ENCODE data around the gene TRIM71.
"Not testable (repeated sequence)": the region's sequence is repeated elsewhere in the genome, so short reads cannot be mapped to it uniquely, and the experiment has no call there.

The TRIM71 gene

DNA sequence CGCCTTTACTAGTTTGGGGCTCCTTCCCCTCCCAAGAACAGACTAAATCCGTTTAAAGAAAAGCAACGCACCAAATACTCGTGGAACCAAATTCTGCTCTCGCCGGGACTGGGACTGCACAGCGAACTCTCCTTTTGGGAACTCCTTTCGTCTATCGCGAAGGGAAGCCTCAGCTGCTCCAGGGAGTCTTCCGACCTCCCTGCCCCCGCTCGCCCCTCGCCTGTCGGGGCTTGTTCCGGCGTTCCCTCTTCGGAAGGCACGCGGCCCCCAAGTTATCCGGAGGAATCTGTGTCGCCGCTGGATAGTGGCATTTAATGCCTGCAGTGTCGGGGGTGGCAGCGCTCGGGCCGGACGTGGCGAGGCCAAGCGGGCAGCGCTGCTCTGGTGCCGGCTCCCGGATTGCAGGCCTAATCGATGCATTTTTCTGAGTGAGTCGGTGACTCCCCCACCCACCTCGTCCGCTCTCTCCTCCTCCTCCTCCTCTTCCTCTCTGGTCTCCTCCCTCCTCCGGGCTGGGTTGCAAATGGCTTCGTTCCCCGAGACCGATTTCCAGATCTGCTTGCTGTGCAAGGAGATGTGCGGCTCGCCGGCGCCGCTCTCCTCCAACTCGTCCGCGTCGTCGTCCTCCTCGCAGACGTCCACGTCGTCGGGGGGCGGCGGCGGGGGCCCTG lies at the start of gene TRIM71:
Gene TRIM71, plus strand, starts transcription at position 440 of the 671 bp plus-strand sequence. Its CDS starts 84 bp downstream, at position 524.
- DNase-seq, result no peak

DNA sequence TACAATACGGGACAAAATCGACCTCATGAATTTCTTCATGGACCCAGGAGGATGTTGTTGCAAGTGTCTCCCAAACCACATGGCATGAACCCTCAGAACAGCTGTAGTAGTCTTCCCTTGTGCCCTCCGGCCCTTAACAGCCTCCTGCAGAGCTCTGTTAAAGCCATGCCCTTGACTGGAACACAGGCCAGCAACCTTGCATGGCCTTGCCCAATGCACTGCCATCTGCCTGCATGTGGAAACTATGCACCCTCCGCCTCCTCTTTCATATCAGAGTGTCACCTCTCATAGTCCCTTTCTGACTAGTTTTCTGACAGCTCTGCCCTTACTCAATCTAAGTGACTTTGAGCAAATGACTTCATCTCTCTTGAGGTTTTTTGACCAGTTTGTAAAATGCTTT lies 39.4 kb upstream of the TRIM71 start:
- DNase-seq, result no peak

DNA sequence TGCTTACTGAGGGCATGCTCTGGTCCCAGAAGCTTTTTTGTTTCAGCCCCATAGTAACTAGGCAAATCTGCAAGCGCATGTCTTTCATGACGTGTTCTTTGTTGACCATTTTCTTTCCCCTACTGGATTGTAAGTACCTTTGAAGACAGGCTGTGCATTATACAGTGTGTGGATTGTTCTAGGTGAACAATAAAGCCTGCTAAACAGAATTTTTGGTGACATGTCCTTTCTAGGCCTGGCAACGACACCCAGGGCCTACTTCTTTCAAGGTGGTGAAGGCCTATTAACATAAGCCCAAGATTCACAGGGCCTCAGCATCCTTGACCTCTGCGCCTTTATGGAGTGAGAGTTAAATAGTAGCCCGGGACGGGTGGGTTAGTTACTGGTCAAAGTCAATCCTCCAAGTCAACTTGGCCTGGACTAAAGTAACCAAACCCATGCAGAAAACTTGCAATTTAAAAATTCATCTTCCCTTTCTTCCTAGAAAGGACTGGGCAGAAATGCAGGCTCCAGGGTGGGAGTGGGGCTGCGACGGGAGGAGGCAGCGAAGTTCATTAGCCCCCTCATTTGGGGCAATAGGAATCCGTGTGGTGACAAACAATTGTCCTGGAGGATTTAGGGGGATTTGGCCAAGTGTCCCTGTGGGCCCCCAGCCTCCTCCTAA lies 37.6 kb upstream of the TRIM71 start:
- no peak for DNase-seq

DNA sequence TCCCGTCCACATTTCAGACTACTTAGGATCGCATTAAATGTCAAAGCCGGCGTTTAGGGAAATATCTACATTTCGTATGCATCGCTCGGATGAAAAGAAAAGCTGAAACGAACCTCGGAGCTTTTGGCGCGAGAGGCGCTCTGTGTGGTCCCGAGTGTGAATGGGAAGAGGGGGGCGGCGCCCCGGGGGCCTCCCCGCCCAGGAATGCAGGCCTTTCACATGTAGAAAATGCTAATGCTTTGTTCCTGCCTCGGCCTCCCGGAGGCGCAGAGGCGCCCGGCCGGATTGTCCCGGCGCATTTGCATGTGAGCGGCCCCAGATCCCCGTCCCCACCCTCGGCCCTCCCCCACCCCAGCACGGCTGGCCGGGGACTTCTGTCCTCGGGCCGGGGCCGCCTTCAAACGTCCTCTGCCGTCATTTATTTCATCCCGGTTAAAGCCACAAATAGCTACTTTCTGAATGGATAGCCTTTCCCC lies 37.0 kb upstream of the TRIM71 start:
- peak in 1 of 2 experiments; percentile 46 for DNase-seq

DNA sequence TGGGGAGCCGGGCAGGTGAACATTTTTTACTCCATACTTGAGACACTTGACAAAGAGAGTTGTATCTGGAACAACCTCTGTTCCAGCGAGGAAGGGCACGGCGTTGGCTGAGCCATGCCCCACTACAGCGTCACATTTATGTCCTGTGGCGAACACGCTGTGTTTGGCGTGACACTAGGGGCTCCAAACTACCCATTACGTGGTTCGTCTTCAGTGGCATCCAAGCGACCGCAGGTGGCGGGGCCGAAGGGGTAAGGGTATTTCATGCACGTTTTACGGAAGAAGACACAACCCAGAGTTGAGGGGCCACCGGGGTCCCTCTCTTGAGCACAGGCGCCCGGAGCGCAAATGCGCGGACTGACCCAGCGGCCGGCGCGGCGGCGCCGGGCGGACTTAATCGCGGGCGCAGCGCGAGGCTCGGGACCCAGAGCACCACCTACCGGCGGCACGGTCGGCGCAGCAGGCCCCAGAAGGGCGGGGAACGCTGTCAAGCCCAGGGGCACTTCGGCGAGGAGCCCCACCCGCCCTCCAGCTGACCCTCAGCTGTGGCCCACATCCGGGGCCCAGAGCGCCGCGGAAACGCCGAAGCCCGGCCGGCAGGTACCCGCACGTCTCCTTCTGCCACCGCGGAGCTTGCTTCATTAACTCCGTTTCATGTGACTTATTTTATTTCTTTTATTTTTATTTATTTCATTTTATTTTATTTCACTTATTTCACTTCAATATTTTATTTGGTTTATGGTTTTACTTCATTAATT lies 36.4 kb upstream of the TRIM71 start:
- peak; percentile 63 to 75 for DNase-seq

- not testable (repeated sequence) for DNase-seq
Measured at GRCh38 chr3:32781969-32782270, 35.9 kb upstream of the TRIM71 start.

GRCh38 chr3:32782407-32782806 lies 35.4 kb upstream of the TRIM71 start:
- DNase-seq, result no peak

DNA sequence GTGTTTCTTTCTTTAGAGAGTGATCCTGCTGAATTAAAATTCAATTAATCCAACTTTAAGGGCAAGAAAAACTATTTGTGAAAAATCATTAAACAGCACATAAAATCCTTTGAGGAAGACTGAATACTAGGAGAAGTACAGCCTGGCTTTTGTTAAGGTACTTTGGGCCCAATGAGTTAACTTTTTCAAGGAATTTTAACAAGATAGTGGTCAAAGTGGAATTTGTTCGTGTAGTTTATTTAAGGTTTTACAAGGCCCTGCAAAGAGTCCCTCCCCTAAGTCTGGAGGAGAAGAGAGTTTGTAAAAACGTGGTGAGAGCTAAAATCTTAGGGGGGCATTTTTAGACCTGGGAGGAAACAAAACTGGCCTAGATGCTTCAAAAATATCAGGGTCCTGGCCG lies 26.0 kb upstream of the TRIM71 start:
- no peak for DNase-seq

DNA sequence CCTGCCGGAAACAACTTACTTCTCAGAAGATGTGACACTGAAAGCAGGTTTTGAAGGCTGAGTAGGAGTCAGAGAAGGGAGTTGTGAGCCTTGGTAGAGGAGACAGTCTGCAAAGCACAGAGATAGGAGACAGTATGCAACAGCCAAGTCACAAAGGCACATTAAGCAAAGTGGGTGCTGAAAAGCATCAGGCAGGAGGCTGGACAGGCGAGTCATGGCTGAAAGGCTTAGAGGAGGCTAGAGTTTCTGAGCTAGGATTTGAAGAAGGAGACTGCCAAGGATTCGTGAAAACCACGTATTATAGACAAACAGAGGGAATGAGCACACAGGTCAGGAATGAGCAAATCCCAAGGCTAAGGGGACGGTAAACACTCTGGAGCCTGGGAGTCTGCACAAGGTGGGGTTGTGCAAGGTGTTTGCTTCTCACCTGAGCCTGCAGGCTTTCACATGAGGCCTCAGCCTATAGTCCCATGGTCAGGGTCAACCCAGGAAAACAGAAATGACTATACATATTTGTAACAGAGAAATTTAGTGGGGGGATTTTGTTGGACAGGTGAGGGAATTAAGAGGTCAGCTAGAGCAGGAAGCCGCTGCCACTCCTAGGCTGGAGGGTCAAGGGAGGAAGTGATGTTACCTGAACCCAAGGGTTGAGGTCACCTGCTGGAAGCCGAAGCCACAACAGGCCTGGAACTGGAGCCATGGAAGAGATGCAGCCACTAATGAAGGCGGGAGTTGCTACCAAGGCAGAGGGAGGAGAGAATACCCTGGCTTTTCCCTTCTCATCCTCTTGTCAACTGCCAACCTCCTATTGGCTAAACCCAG lies 23.1 kb upstream of the TRIM71 start:
- no peak for DNase-seq

- DNase-seq, result not testable (repeated sequence)
Measured at GRCh38 chr3:32796384-32796950, 21.3 kb upstream of the TRIM71 start.

DNA sequence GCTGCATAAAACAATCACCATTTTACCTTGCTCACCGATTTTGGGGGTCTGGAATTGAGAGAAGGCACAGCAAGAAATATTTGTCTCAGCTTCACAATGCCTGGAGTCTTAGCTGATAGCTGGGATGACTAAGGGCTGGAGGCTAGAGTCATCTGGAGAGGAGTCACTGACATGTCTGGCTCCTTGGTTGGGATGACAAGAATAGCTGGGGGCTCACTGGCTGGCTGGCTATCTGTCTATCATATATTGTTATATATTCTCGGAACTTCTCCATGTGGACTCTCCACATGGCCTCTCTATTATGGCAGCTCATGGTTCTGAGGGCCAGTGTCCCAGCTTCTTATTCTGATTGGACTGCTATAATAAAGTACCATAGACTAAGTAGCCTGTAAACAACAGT lies 20.0 kb upstream of the TRIM71 start:
- no peak for DNase-seq

- DNase-seq, result not testable (repeated sequence)
Measured at GRCh38 chr3:32801440-32801839, 16.4 kb upstream of the TRIM71 start.

DNA sequence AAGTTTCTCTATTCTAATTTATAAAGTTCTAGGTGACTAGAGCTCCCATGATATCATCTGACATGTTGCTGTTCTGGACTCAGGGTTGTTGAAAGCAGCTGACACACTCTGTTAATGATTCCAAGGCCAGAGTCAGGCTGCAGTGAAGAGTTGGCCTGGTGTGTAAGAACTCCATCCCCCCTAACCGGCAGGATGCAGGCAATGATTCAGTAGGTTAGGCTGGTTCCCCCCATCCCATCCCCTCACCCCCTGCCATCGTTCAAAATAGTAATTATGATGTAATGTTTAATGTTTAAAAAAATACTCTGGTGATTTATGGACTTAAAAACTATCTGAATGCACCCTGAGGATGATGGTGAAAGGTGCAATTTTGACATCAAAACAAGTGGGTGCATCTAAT lies 4.6 kb upstream of the TRIM71 start:
- DNase-seq, result no peak

- no peak for DNase-seq
Measured at GRCh38 chr3:32814361-32814760, 3.4 kb upstream of the TRIM71 start.

GRCh38 chr3:32815841-32816438 lies 1.9 kb upstream of the TRIM71 start:
- no peak for DNase-seq

DNA sequence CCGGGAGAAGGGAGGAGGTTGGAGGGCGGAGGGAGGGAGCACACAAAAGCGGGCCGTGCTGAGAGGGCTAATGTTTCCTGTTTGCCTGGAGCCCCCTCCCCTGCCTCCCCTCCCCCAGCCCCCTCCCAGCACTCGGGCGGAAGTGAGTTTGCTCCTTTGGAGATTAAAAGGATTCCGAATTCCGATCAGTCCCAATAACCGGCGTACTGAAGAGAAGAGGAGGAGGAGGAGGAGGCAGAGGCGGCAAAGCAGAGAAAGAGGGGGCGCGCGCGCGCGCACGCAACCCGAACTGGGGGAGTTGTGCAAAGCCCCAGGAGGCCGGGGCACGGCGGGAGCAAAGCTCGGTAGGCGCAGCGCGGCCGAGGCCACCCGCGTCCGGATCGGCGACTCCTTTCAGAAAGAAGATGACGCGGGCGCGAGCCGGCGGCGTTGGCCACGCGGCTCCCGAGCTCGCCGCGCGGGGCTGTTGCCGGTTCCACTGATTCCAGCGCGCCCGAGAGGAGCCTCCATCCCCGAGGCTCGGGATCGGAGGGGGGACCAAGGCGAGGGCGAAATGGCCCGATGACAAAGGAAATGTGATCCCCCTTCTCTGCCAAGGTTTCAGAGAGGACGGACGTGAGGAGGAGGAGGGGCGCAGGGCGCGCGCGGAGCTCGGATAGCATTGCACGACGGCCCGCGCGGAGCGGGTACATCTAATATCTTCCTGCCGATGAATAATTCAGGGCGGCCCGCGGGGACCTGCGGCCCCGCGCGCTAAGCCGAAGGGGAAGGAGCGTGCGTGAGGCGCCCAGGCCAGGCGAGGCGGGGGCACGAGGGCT lies 1.1 kb upstream of the TRIM71 start:
- DNase-seq, result peak in 1 of 2 experiments; percentile 54

DNA sequence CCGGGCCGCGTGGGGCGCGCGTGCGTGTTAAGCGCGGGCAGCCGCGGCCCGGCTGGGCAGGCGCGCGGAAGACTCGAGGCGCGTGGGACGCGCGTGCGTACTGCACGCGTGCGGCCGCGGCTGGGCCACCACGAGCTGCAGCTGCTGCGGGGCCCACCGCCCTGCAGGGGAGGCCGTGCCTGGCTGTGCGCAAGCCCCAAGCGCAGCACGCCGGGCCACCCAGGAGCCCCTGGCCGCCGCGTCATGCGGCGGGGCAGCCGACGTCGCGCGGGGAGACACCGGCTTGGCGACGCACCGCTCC lies 590 bp upstream of the TRIM71 start:
- peak in 1 of 2 experiments; percentile 31 for DNase-seq

DNA sequence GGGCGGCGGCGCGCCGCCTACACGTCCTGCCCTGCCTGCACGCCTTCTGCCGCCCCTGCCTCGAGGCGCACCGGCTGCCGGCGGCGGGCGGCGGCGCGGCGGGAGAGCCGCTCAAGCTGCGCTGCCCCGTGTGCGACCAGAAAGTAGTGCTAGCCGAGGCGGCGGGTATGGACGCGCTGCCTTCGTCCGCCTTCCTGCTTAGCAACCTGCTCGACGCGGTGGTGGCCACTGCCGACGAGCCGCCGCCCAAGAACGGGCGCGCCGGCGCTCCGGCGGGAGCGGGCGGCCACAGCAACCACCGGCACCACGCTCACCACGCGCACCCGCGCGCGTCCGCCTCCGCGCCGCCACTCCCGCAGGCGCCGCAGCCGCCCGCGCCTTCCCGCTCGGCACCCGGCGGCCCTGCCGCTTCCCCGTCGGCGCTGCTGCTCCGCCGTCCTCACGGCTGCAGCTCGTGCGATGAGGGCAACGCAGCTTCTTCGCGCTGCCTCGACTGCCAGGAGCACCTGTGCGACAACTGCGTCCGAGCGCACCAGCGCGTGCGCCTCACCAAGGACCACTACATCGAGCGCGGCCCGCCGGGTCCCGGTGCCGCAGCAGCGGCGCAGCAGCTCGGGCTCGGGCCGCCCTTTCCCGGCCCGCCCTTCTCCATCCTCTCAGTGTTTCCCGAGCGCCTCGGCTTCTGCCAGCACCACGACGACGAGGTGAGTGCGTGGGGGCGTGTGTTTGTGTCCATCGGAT lies 602 bp downstream of the TRIM71 start:
- DNase-seq, result peak in 1 of 2 experiments; percentile 18

GRCh38 chr3:32818970-32819511 lies 1.2 kb downstream of the TRIM71 start:
- DNase-seq, result no peak

DNA sequence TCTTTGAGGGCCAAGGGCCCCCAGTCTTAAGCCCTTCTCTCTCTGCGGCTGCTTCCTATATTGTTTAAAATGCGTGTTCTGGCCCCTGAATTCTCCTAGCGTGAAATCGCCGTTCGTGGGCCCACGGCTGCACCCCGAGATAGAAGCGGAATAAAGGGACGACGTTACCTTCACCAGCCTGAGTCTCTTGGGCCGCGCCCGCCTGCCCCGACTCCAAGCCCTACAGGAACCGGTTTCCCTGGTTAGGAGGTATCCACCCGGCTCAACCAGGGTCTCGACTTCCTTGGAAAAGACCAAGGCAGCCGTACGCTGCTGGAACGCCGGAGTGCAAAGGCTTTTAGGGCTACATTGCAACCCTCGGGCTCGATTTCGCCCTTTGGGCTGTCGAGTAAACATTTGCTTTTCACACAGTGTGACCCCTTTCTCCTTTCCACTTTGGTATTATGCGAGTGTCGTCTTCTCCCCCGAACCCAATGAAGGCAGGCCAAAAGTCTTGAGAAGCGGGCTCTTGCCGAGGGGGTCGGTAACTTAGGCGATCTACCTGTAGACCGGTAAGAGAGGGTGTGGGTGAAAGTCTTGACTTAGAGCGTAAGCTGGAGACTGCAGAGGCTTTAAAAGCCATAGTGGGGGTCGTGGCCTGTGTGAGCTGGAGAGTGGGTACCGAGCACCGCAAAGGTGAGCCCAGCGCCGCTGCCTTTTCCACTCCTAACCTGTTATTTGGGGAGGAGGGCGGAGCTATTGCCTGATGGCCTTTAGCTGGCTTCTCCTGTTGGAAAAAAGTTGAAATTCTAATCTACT lies 2.0 kb downstream of the TRIM71 start:
- DNase-seq, result no peak

Measured in NCI-H524 (cell line).